ENCODE results near the gene OR51S1. TPM values are rescaled to one million over a fixed set of nuclear protein-coding genes. Genes with fewer than 3 reads are reported as not detected.
"Not testable (repeated sequence)": the region's sequence is repeated elsewhere in the genome, so short reads cannot be mapped to it uniquely, and the experiment has no call there.

The OR51S1 gene
- total and polyA plus RNA-seq, 9 donors, result not detected

DNA sequence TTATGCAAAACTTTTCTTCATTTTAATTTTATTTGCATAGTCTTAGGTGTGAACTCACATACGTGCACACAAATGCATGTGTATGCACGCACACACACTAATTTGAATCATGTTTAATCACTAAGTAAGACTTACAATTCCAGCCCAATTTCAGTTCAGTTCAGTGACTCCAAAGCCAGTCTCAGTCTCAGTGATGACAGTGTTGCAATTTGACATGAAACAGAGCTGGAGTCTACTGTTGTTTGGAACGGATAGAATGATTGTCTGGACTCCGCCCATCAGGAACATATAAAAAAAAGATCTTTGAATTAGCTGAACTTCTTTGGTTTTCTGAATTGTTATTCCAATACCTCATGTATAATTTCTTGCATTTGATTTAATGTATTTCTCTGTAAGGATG, 14.9 kb upstream of the OR51S1 start:
- WGBS (ENCODE audit: insufficient coverage), result 60% methylated on average over 1 of the region's 4 CpGs
- no peaks in the 10 kb centered on the region for H3K27me3 ChIP-seq (ENCODE audit: control insufficient read depth, insufficient read depth, low read length)

DNA sequence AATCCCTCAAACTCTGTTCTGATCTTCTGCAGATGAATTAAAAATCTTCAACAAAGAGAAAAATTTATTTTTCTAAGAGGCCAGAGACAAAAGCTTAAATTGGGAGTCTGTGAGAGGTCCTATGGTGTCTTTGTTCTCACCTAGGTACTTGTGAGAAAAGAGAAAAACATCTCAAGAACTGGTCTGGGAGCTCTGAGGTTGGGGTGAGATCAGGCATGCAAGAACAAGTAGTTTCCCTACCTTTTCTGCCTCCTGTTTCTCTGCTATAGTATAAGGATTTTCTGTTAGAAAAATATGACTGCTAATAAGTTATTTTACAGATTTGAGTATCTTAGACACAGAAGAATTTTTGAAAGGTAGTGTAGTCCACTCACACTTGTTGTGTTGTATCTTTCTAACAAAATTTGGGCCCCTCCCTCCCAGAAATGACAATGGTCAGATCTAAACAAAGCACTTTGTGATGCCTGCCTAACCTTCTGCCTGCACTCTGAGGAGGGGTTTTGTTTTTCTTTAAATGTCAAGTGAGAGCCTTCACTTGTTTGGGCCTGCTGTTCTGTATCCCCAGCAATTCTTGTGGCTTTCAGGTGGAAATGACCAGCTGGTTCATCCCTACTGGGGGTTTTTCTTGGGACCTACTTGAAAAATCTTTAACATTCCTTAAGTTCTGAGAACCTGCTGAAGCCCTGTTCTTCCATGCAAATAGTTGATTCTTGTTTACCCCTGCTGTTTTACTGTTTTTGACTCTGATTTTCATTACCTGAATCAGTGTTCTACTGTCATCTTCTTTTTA, 13.6 kb upstream of the OR51S1 start:
- H3K27ac ChIP-seq (ENCODE audit: low read length), result no peak overlapping the region
- no peak for DNase-seq

More for the DNA sequence above, 14.9 kb upstream of the OR51S1 start:
- no peaks in the 10 kb centered on the region for H3K36me3 ChIP-seq (ENCODE audit: control insufficient read depth, insufficient read depth, low read length)
- H3K4me3 ChIP-seq (ENCODE audit: low read length), result no peak overlapping the region
- no peaks in the 10 kb centered on the region for H3K9me3 ChIP-seq (replicated peaks; ENCODE audit: control insufficient read depth, low read depth, low read length)
- peak; percentile 20 for DNase-seq
- no peak overlapping the region for H3K27ac ChIP-seq (ENCODE audit: low read length)
- no peaks in the 10 kb centered on the region for H3K4me1 ChIP-seq (ENCODE audit: control insufficient read depth, insufficient read depth, low read length)

DNA sequence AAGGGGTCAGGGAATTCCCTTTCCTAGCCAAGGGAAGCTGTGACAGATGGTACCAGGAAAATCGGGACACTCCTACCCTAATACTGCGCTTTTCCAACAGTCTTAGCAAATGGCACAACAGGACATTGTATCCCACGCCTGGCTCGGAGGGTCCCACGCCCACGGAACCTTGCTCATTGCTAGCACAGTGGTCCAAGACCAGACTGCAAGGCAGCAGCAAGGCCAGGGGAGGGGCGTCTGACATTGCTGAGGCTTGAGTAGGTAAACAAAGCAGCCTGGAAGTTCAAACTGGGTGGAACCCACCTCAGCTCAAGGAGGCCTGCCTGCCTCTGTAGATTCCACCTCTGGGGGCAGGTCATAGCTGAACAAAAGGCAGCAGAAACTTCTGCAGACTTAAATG, 5.3 kb upstream of the OR51S1 start:
- H3K4me3 ChIP-seq (ENCODE audit: low read length); H3K9me3 ChIP-seq (replicated peaks; ENCODE audit: control insufficient read depth, low read depth, low read length): not testable (repeated sequence)

More for the DNA sequence above, 13.6 kb upstream of the OR51S1 start:
- Histone ChIP-seq H3K27me3 (ENCODE audit: control insufficient read depth, insufficient read depth, low read length) (no peaks in the 10 kb centered on the region), H3K9me3 (replicated peaks; ENCODE audit: control insufficient read depth, low read depth, low read length) (no peaks in the 10 kb centered on the region), H3K4me1 (ENCODE audit: control insufficient read depth, insufficient read depth, low read length) (no peaks in the 10 kb centered on the region), H3K36me3 (ENCODE audit: control insufficient read depth, insufficient read depth, low read length) (no peaks in the 10 kb centered on the region), H3K4me3 (ENCODE audit: low read length) (no peak overlapping the region)

DNA sequence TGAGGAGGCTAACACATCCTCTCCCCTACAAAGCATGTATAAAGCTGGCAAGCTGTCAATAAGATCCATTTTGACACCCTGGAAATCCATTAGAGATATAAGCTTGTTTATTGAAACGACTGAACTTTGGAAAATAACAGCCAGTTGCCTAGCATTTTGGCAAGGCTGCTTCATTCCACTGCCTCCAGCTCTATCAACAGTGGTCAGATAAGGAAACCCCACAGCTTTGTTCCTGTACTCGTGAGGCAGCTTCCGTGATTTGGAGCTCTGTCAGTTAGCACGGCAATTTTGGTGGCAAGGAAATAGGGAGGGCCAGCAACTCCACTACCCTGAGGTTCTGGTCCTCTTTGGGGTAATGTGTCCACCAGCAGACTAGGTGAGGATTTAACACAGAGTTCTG, 2.0 kb upstream of the OR51S1 start:
- DNase-seq, result peak; percentile 6
- Histone ChIP-seq H3K27ac (ENCODE audit: low read length) (no peak overlapping the region), H3K9me3 (replicated peaks; ENCODE audit: control insufficient read depth, low read depth, low read length) (no peaks in the 10 kb centered on the region), H3K36me3 (ENCODE audit: control insufficient read depth, insufficient read depth, low read length) (no peaks in the 10 kb centered on the region), H3K27me3 (ENCODE audit: control insufficient read depth, insufficient read depth, low read length) (no peaks in the 10 kb centered on the region), H3K4me1 (ENCODE audit: control insufficient read depth, insufficient read depth, low read length) (no peaks in the 10 kb centered on the region), H3K4me3 (ENCODE audit: low read length) (no peak overlapping the region)
- WGBS (ENCODE audit: insufficient coverage), result 37% methylated on average over 4 of the region's 4 CpGs

More for the DNA sequence above, 5.3 kb upstream of the OR51S1 start:
- H3K27ac ChIP-seq (ENCODE audit: low read length); DNase-seq; H3K27me3 ChIP-seq (ENCODE audit: control insufficient read depth, insufficient read depth, low read length); H3K4me1 ChIP-seq (ENCODE audit: control insufficient read depth, insufficient read depth, low read length); H3K36me3 ChIP-seq (ENCODE audit: control insufficient read depth, insufficient read depth, low read length): not testable (repeated sequence)
- WGBS (ENCODE audit: insufficient coverage), result 80% methylated on average over 7 of the region's 7 CpGs

DNA sequence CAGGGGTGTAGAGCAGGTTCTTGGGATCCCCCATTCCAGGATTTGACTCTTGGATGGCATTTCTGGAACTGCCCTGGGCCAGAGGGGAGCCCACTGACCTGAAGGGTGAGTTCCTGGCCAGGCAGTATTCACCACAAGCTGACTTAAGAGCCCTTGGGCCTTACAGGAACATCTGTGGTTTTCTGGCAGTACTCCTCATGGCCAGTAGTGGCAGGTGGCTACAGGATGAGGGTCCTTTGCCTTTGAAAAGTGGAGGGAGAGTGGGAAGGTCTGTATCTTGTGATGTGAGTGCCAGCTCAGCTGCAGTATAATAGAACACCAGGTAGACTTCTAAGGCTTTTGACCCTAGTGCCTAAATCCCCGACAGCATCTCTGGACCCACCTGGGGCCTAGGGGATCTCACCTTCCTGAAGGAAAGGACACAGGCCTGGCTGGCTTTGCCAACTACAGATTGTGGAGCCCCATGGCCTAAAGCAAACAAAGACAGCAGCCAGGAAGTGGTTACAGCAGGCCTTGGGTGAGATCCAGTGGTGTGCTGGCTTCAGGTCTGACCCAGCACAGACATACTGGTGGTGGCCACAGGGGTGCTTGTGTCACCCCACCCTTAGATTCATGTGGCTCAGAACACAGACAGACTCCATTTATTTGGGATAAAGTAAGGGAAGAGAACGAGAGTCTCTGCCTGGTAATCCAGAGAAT, 9.0 kb downstream of the OR51S1 start:
- 91% methylated on average over 1 of the region's 2 CpGs for WGBS (ENCODE audit: insufficient coverage)

DNA sequence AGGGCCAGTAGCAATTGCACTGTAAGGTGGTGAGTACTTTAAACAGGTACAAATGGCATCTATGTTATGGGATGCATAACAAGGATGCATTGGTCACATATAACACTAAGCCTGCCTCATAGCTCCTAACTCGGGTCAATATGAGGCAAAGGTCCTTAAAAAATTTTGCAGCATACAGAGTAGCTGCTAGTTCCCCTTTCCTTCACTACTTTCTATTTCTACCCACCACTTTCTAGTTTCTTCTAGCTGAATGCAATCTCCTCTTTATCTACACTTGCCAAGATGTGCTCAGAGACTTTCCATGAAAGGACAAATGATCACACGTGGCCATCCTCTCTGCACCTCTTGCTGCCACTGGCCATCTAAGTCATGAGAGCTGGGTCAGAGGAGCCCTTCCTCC, 18.1 kb downstream of the OR51S1 start:
- Histone ChIP-seq H3K4me3 (ENCODE audit: low read length) (no peak overlapping the region), H3K4me1 (ENCODE audit: control insufficient read depth, insufficient read depth, low read length) (no peaks in the 10 kb centered on the region), H3K36me3 (ENCODE audit: control insufficient read depth, insufficient read depth, low read length) (no peaks in the 10 kb centered on the region), H3K27me3 (ENCODE audit: control insufficient read depth, insufficient read depth, low read length) (no peaks in the 10 kb centered on the region), H3K27ac (ENCODE audit: low read length) (no peak overlapping the region), H3K9me3 (replicated peaks; ENCODE audit: control insufficient read depth, low read depth, low read length) (no peaks in the 10 kb centered on the region)
- no peak for DNase-seq
- WGBS (ENCODE audit: insufficient coverage), result 66% methylated on average over 2 of the region's 2 CpGs

More for the DNA sequence above, 9.0 kb downstream of the OR51S1 start:
- no peaks in the 10 kb centered on the region for H3K27me3 ChIP-seq (ENCODE audit: control insufficient read depth, insufficient read depth, low read length)
- no peak overlapping the region for H3K4me3 ChIP-seq (ENCODE audit: low read length)
- no peaks in the 10 kb centered on the region for H3K9me3 ChIP-seq (replicated peaks; ENCODE audit: control insufficient read depth, low read depth, low read length)
- H3K36me3 ChIP-seq (ENCODE audit: control insufficient read depth, insufficient read depth, low read length), result no peaks in the 10 kb centered on the region
- no peaks in the 10 kb centered on the region for H3K4me1 ChIP-seq (ENCODE audit: control insufficient read depth, insufficient read depth, low read length)
- H3K27ac ChIP-seq (ENCODE audit: low read length), result no peak overlapping the region
- no peak for DNase-seq

DNA sequence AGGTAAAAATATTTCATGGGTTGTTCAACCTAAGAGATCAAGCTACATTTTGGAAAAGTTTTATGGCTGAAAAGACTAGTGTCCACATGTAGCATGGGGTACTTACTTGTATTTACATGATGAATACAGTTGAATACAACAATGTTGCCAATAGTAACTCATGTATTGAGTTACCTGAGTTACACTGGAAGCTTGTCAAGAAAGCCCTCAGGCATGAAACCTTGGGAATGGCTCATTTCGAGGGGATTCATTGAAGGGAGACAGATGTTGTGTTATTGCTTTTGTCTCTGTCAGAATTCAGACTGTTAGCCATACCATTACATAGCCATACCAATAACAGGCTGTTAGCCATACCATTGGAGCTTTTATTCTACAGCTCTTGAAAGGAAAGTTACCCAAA, 18.7 kb downstream of the OR51S1 start:
- Histone ChIP-seq H3K36me3 (ENCODE audit: control insufficient read depth, insufficient read depth, low read length) (no peaks in the 10 kb centered on the region), H3K27ac (ENCODE audit: low read length) (no peak overlapping the region), H3K27me3 (ENCODE audit: control insufficient read depth, insufficient read depth, low read length) (no peaks in the 10 kb centered on the region), H3K4me3 (ENCODE audit: low read length) (no peak overlapping the region), H3K9me3 (replicated peaks; ENCODE audit: control insufficient read depth, low read depth, low read length) (no peaks in the 10 kb centered on the region), H3K4me1 (ENCODE audit: control insufficient read depth, insufficient read depth, low read length) (no peaks in the 10 kb centered on the region)
- no CpG with 5 or more reads among the region's 1 CpG for WGBS (ENCODE audit: insufficient coverage)
- no peak for DNase-seq

DNA sequence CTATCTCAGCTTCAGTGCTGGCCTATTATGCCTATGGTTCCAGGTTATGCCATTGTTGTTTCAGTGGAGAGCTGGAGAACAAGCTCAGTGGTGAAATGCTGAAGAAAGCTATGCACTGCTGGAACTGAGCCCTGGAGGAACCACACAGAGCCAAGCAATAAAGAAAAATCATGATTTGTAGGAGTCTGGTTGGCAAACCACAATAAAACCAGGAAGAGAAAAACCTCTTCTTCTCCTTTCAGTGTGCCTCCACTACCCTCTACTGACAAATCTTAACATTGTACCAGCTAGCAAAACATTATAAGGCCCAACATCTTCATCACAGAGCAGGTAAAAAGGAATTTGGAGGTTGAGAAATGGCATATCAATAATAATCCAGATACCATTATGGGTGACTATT, 22.6 kb downstream of the OR51S1 start:
- H3K9me3 ChIP-seq (replicated peaks; ENCODE audit: control insufficient read depth, low read depth, low read length), result no peaks in the 10 kb centered on the region
- H3K27me3 ChIP-seq (ENCODE audit: control insufficient read depth, insufficient read depth, low read length), result no peaks in the 10 kb centered on the region
- H3K4me1 ChIP-seq (ENCODE audit: control insufficient read depth, insufficient read depth, low read length), result no peaks in the 10 kb centered on the region
- H3K27ac ChIP-seq (ENCODE audit: low read length), result no peak overlapping the region
- peak; percentile 8 for DNase-seq
- no peaks in the 10 kb centered on the region for H3K36me3 ChIP-seq (ENCODE audit: control insufficient read depth, insufficient read depth, low read length)
- H3K4me3 ChIP-seq (ENCODE audit: low read length), result no peak overlapping the region

DNA sequence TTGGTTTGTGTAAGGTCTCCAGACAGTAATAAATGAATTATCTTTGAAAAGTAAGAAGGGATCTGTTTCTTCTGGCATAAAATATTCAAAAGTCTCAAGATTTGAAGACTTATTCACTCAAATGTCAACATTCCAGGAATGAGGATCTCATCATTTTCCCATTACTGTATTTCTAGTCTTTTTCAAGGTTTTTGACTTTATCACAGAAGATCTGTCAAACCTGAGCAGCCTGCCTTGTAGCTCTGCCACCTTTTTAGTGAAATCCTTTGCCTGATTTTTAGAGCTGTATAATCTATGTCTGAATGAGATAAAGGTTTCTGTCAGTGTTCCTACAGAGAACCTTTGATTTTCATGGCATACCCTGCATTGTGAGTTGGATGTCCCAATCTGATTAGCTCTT, 23.9 kb downstream of the OR51S1 start:
- no peaks in the 10 kb centered on the region for H3K4me1 ChIP-seq (ENCODE audit: control insufficient read depth, insufficient read depth, low read length)
- H3K4me3 ChIP-seq (ENCODE audit: low read length), result no peak overlapping the region
- no peaks in the 10 kb centered on the region for H3K36me3 ChIP-seq (ENCODE audit: control insufficient read depth, insufficient read depth, low read length)
- no peak for DNase-seq
- no peaks in the 10 kb centered on the region for H3K27me3 ChIP-seq (ENCODE audit: control insufficient read depth, insufficient read depth, low read length)
- H3K9me3 ChIP-seq (replicated peaks; ENCODE audit: control insufficient read depth, low read depth, low read length), result no peaks in the 10 kb centered on the region
- H3K27ac ChIP-seq (ENCODE audit: low read length), result no peak overlapping the region

DNA sequence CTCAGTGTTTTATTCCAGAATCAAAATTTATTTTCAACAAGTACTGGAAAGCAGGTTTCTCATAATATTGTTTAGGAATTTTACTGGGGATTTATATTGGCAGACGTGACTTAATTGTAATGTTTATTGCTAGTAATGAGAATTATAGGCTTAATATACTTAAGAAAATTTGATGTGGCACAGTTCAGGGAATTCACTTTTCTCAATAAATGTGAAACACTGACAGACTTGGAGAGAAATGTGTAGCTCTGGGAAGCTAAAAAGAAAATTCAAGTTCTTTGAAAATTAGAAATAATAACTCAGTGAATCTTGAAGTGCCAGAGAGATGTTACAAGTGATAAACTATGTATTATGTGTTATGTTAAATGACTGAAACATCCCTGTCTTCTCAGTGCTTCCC, 28.0 kb downstream of the OR51S1 start, which contains the start of gene OR51F2:
Gene OR51F2 (plus strand): TSS at position 301 of the 400 bp plus-strand sequence. CDS start 101 bp downstream, outside the sequence.
- Histone ChIP-seq H3K4me1 (ENCODE audit: control insufficient read depth, insufficient read depth, low read length) (no peaks in the 10 kb centered on the region), H3K9me3 (replicated peaks; ENCODE audit: control insufficient read depth, low read depth, low read length) (no peaks in the 10 kb centered on the region), H3K27ac (ENCODE audit: low read length) (no peak within 1 kb of the TSS), H3K4me3 (ENCODE audit: low read length) (no peak within 1 kb of the TSS), H3K36me3 (ENCODE audit: control insufficient read depth, insufficient read depth, low read length) (no peaks in the 10 kb centered on the region), H3K27me3 (ENCODE audit: control insufficient read depth, insufficient read depth, low read length) (no peaks in the 10 kb centered on the region)
- WGBS (ENCODE audit: insufficient coverage), result no CpG with 5 or more reads among the region's 1 CpG
- no peak for DNase-seq
